NCI-H1436 treated with DMSO at 0.1 percent for 48 hours (cell line): ENCODE data around the gene SEZ6L2.
"Not testable (repeated sequence)": the region's sequence is repeated elsewhere in the genome, so short reads cannot be mapped to it uniquely, and the experiment has no call there.

Experiments used
- DNase-seq: peaks from one replicate; lab custom pipeline; 2025; lab: John Stamatoyannopoulos, UW

The SEZ6L2 gene

GRCh38 chr16:29910819-29911675 lies 11.7 kb upstream of the SEZ6L2 start:
- no peak for DNase-seq

DNA sequence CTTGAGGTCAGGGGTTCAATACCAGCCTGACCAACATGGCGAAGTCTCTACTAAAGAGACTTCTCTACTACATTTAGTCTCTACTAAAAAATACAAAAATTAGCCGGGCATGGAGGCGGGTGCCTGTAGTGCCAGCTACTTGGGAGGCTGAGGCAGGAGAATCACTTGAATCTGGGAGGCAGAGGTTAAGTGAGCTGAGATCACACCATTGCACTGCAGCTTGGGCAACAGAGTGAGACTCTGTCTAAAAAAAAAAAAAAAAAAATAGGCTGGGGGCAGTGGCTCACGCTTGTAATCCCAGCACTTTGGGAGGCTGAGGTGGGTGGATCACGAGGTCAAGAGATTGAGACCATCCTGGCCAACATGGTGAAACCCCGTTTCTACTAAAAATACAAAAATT lies 10.5 kb upstream of the SEZ6L2 start:
- DNase-seq: not testable (repeated sequence)

- DNase-seq: no peak
Measured at GRCh38 chr16:29909391-29909790, 10.0 kb upstream of the SEZ6L2 start.

DNA sequence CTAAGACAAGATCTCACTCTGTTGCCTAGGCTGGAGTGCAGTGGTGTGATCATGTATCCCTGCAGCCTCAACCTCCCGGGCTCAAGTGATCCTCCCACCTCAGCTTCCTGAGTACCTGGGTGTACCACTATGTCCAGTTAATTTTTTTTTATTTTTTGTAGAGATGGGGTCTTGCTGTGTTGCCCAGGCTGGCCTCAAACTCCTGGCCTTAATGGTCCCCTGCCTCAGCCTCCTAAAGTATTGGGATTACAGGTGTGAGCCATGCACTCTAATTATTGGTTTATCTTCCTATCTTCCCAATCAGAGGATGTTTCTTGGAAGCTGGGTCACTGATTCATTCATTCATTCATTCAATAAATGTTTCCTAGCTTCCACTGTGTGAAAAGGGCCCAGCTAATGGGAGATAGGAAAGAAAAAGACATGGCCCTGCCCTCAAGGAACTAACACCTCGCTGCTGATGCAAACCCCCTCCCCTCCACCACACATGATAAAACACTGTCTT lies 9.4 kb upstream of the SEZ6L2 start:
- DNase-seq: no peak

DNA sequence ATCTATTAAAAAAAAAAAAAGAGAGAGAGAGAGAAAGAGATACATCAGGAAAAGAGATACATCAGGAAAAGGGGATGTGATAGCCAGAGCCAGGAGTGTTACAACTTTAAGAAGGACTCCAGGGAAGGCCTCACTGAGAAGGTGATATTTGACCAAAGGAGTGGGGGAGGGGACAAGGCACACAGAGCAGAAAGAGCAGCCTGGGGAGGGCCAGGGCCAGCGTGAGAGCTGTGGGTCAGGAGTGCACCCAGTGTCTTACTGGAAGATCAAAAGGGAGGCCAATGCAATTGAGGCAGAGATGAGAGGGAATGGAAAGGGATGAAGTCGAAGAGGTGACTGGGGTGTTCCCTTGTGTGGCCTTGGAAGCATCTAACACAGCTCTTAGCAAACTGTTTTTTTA lies 8.6 kb upstream of the SEZ6L2 start:
- DNase-seq: no peak

- DNase-seq: no peak
Measured at GRCh38 chr16:29906520-29907244, 7.3 kb upstream of the SEZ6L2 start.

DNA sequence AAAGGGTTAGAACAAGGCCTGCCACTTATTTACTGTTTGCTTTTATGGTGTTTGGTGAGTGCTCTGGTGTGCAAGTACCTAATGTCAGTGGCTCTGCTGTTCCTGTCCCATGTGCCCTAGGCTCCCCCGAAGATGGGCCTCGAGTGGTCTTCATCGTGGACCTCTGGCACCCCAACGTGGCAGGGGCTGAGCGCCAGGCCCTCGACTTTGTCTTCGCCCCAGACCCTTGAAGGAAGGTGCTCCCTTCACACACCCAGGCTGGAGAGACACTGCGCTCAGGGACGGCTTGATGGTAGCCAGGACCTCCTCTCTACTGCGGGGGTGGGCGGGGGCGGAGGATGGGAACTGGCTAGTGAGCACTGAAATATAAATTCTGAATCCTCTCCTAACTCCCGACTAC lies 6.3 kb upstream of the SEZ6L2 start:
- no peak for DNase-seq

- no peak for DNase-seq
Measured at GRCh38 chr16:29904947-29905346, 5.6 kb upstream of the SEZ6L2 start.

- DNase-seq: no peak
Measured at GRCh38 chr16:29903590-29903989, 4.2 kb upstream of the SEZ6L2 start.

GRCh38 chr16:29901607-29901945 lies 2.2 kb upstream of the SEZ6L2 start:
- DNase-seq: no peak

GRCh38 chr16:29900888-29901606 lies 1.7 kb upstream of the SEZ6L2 start:
- no peak for DNase-seq

- DNase-seq: no peak
Measured at GRCh38 chr16:29900102-29900887, 945 bp upstream of the SEZ6L2 start, which contains the start of gene ASPHD1. ASPHD1 (plus strand) TSS chr16:29900488; CDS start chr16:29900972, 484 bp downstream.

DNA sequence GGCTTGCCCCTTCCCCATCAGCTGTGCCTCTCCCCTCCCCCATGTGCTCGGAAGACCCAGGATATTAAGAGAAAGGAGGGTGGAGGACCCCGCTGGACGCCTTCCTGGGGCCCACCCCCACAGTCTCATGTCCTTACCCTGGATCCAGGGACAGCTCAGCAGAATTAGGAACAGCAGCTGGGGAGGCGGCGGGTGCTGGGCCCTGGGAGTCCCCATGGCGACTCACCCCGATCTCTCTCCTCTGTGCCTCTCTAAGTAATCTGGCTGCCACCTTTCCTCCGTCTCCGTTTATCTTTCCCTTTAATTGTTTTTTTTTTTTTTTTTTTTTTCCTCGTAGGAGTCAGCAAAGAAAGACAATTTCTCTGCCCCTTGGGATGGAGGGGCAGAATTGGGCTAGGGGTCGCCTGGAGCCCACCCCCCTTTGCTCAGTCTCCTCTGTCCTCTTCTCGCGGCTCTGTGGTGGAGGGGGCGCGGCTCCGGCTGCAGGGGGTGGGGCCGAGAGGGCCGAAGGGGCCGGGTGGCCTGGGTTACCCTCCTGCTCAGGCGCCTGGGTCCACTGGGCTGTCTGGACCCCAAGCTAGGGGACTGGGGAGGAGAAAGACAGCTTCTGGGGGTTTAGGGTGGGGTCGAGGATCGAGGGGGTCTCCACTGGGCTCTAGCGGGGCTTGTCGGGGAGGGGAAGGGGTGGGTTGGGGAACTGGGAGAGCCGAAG lies 390 bp downstream of the SEZ6L2 start:
- no peak for DNase-seq

- DNase-seq: no peak
Measured at GRCh38 chr16:29898135-29898803, 1.1 kb downstream of the SEZ6L2 start.

DNA sequence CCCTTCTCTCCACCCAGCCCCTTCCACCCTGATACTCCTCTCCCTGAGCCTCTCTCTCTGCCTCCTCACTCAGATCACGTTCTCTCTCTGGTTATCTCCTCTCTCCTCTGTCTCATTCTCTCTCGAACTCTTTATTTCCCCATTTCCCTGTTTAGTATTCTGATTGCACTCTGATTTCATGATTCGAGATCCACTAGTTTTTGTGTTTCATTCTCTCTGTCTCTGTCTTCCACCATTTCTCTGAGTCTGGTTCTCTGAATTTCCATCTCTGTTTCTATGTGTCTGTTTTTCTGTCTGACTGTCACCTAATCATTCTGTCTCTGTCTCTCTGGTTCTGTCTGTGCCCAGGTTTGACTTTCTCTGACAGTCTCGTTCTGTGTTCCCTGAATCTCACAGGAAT lies 2.0 kb downstream of the SEZ6L2 start:
- no peak for DNase-seq

DNA sequence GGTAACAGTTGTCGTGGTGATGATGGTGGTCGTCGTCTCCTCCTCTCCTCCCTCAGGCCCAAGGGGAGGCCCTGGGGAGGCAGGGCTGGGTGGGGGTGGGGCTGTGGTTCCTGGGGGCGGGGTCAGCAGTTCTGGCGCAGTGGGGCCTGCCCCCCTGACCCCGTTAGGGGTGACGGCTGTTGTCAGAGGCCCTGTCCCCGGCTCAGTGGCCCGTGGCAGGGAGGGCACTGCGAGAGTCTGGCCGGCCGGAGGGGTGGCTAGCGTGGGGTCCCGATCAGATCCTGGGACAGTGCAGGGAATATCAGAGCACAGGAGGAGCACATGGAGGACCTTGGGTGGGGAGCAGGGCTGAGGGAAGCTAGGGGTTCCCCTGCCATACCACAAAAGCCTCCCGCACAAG lies 2.5 kb downstream of the SEZ6L2 start:
- no peak for DNase-seq

DNA sequence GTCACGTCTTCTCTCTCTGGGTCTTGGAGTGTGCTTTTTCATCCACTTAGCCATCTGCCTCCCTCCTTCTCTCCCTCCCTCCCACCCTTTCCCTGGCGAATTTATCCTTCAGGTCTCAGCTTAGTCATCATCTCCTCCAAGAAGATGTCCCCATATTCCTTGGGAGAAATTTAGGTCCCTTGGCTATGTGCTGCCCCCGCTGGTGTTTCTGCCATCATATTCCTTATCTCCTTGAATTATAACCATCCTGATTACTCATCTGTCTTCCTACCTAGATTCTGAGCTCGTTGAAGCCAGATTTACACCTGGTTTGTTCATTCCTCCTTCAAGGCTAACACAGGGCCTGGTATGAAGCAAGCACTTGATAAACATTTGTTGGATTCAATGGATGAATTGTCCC lies 5.0 kb downstream of the SEZ6L2 start:
- DNase-seq: no peak

DNA sequence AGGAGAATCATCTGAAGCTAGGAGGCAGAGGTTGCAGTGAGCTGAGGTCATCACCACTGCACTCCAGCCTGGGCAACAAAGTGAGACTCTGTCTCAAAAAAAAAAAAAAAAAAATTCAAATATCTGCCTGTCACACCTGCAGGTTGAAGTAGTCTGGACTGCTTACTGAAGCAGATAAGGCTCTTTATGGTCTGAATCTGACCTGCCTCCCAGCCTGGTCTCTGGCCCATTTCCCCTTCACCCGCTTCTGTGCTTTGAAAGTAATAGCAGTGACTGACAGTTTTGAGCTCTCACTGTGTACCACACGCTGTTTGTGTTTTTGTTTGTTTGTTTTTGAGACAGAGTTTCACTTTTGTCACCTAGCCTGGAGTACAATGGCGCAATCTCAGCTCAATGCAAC lies 5.8 kb downstream of the SEZ6L2 start:
- no peak for DNase-seq

DNA sequence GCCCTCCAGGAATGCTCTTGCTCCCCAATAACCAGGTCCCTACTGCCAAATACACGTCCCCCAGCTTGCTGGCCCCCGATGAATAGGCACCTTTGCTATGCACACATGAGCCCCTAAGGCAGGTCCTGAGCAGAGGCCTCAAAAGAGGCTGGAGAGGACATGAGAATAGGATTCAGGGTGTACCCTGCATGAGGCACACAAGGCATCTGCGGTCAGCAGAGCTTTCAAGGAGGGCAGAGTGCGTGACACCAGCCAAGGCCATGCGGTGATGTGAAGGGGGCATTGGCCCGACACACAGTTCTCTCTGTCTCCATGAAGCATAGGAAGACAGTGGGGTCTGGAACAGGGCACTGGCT lies 6.9 kb downstream of the SEZ6L2 start:
- DNase-seq: no peak
